Nephron (organoid): Measurements from ENCODE around the gene CDH4.

Experiments used
- H3K27ac Mint-ChIP-seq, 3 experiments: 2 replicates each; pipeline ENCODE4 v1.8.0; 2020; ENCODE audit warnings: mixed read lengths in 3 of 3, mild to moderate bottlenecking in 2 of 3, moderate library complexity in 1 of 3
- H3K27me3 Mint-ChIP-seq: 2 replicates; pipeline ENCODE4 v1.8.0; 2021; ENCODE audit warnings: low read depth, mild to moderate bottlenecking, moderate library complexity, mixed read lengths
- H3K36me3 Mint-ChIP-seq: 2 replicates; pipeline ENCODE4 v1.8.0; 2020; ENCODE audit warnings: low read depth, mixed read lengths
- H3K4me1 Mint-ChIP-seq: 2 replicates; pipeline ENCODE4 v1.8.0; 2020; ENCODE audit warnings: mixed read lengths
- H3K4me3 Mint-ChIP-seq, 3 experiments: 2 replicates each; pipeline ENCODE4 v1.8.0; 2020; ENCODE audit warnings: mild to moderate bottlenecking in 3 of 3, mixed read lengths in 3 of 3, moderate library complexity in 2 of 3
- H3K9me3 Mint-ChIP-seq: 2 replicates; pipeline ENCODE4 v1.8.0; 2020; ENCODE audit warnings: mixed read lengths
- CTCF ChIP-seq, 3 experiments: fragments of 200-600 bp; sonication (generic); IDR thresholded peaks; one replicate each; pipeline ENCODE4 v1.5.0; 2021; ENCODE audit warnings: antibody characterized with exemption in 3 of 3; ENCODE audit not compliant: unreplicated experiment in 3 of 3

Gene CDH4

GRCh38 chr20:61930776-61931475 is 678.9 kb downstream of the CDH4 start:
- no peaks in the 10 kb centered on the region for H3K36me3 Mint-ChIP-seq
- H3K4me1 Mint-ChIP-seq = no peaks in the 10 kb centered on the region
- H3K4me3 Mint-ChIP-seq = no peak overlapping the region
- no peaks in the 10 kb centered on the region for H3K9me3 Mint-ChIP-seq
- no peak overlapping the region for H3K27ac Mint-ChIP-seq
- peaks cover 8% of the 10 kb centered on the region for H3K27me3 Mint-ChIP-seq
- TF ChIP-seq CTCF (IDR thresholded peaks at IDR 0.05; ENCODE audit: unreplicated experiment in 3 of 3) = no peak

DNA sequence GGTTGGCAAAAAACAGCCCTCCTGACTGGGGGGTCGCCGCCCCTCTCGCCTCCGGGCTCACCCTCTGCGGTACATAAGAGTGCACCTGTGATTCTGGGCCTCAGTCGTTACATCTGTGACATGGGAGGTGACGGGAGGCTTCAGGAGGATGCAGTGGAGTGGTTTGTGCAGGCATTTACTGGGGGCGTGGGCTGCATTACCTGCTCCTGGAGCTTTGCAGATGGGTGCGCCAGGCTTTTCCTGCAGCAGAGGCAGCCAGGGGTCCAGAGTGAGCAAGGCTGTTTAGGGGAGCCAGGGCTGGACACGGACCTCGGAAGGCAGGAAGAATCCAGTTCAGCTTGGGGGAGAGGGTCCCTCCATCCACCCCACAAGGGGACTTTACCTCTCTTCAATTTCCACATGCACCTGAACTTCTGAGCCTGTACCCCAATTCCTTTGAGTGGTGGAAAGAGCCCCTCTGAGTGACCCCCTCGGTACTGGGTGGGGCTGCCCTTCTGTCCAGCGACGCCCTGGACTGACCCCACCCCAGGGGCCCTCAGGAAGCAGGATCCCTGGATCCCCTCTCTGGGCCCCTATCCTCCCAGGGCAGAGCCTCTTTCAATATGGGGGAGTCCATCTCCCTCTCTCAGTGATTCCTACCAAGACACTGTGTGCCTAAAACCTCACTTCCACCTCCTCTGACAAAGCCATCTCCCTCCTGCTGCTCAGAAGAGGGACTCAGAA is 679.6 kb downstream of the CDH4 start:
- no peaks in the 10 kb centered on the region for H3K4me1 Mint-ChIP-seq
- peaks cover 10% of the 10 kb centered on the region for H3K27me3 Mint-ChIP-seq
- H3K36me3 Mint-ChIP-seq = no peaks in the 10 kb centered on the region
- H3K4me3 Mint-ChIP-seq = no peak overlapping the region
- no peak overlapping the region for H3K27ac Mint-ChIP-seq
- no peak for TF ChIP-seq CTCF (IDR thresholded peaks at IDR 0.05; ENCODE audit: unreplicated experiment in 3 of 3)
- no peaks in the 10 kb centered on the region for H3K9me3 Mint-ChIP-seq

- Mint-ChIP-seq H3K36me3 (no peaks in the 10 kb centered on the region), H3K9me3 (no peaks in the 10 kb centered on the region), H3K27ac (no peak overlapping the region), H3K27me3 (peaks cover 11% of the 10 kb centered on the region), H3K4me1 (no peaks in the 10 kb centered on the region), H3K4me3 (no peak overlapping the region)
- TF ChIP-seq CTCF (IDR thresholded peaks at IDR 0.05; ENCODE audit: unreplicated experiment in 3 of 3) = no peak
Measured at GRCh38 chr20:61932199-61932592, 680.1 kb downstream of the CDH4 start.

DNA sequence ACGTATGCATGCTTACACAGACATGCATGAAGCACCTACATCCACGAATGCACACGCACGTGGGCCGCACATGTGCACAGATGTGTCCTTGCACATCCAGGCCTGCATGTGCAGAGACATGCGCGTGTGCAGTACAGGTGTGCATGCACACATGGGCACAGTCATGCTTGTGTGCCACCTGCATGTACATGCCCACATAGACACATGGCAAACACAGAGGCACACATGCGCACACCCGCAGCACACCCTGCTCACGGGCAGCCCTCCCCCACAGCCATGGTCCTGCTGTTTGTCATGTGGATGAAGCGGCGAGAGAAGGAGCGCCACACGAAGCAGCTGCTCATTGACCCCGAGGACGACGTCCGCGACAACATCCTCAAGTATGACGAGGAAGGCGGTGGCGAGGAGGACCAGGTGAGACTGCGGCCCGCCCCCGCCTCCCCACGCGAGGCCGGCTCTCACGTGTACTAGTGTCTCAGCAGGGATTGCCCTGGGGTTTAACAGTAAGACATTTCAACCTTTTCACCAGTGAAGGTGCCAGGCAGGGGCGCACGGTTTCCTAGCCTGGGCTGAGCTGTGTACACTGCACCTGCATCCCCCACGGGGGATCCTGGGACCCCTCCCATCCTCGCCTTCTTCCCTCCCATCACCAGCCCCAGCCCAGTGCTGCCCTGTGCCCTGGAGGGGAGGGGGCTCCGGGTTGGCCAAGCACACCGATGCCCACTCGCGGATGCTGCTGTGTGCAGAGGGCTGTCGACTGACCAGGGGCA is 680.8 kb downstream of the CDH4 start:
- no peaks in the 10 kb centered on the region for H3K36me3 Mint-ChIP-seq
- no peaks in the 10 kb centered on the region for H3K9me3 Mint-ChIP-seq
- no peak overlapping the region for H3K4me3 Mint-ChIP-seq
- H3K27me3 Mint-ChIP-seq = peaks cover 11% of the 10 kb centered on the region
- H3K27ac Mint-ChIP-seq = no peak overlapping the region
- no peaks in the 10 kb centered on the region for H3K4me1 Mint-ChIP-seq
- TF ChIP-seq CTCF (IDR thresholded peaks at IDR 0.05; ENCODE audit: unreplicated experiment in 3 of 3) = no peak

- Mint-ChIP-seq H3K27me3 (peaks cover 11% of the 10 kb centered on the region), H3K9me3 (no peaks in the 10 kb centered on the region), H3K36me3 (no peaks in the 10 kb centered on the region), H3K27ac (no peak overlapping the region), H3K4me1 (no peaks in the 10 kb centered on the region), H3K4me3 (no peak overlapping the region)
- no peak for TF ChIP-seq CTCF (IDR thresholded peaks at IDR 0.05; ENCODE audit: unreplicated experiment in 3 of 3)
Measured at GRCh38 chr20:61933481-61933950, 681.5 kb downstream of the CDH4 start.
